ENCODE measurements around the gene PRRX1. TPM values are rescaled to one million over a fixed set of nuclear protein-coding genes. Genes with fewer than 3 reads are reported as not detected.

The PRRX1 gene
- polyA plus RNA-seq, 3 donors from 2014 or later: not detected

DNA sequence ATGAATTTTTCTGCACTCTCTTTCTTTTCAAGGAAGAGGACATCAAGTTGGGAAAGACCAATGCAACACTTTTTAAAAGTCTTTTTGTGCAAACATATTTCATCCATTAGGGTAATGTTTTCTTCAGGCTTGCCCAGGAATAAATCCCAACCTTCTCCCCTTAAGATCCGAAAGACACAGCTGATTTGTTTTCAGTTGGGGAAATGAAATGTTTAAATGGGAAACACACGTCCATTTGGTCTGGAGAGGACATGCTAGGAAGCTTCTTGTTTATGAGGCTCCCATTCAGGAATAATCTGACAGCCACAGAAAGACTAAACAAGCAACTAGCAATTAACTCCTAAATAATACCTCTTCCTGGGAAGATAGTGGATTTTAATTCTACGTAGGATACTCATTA lies 91.9 kb downstream of the PRRX1 start:
- DNase-seq: no peak
- peaks cover 0 to 4% (median 0%) of the 10 kb centered on the region in 6 donors for H3K9me3 Mint-ChIP-seq
- no peaks in the 10 kb centered on the region for H3K4me1 Mint-ChIP-seq
- H3K4me3 Mint-ChIP-seq: no peak overlapping the region
- no peaks in the 10 kb centered on the region for H3K36me3 Mint-ChIP-seq
- H3K27ac Mint-ChIP-seq: no peak overlapping the region
- peaks cover 1 to 4% (median 3%) of the 10 kb centered on the region in 3 donors for H3K27me3 Mint-ChIP-seq (ENCODE audit: low read depth in 3 of 3)

GRCh38 chr1:170758992-170759391 lies 95.1 kb downstream of the PRRX1 start:
- no peak for DNase-seq
- Mint-ChIP-seq H3K27ac (no peak overlapping the region), H3K4me1 (no peaks in the 10 kb centered on the region), H3K27me3 (ENCODE audit: low read depth in 3 of 3) (peaks cover 3 to 7% (median 3%) of the 10 kb centered on the region in 3 donors), H3K36me3 (no peaks in the 10 kb centered on the region), H3K9me3 (peaks cover 0 to 4% (median 0%) of the 10 kb centered on the region in 6 donors), H3K4me3 (no peak overlapping the region)

DNA sequence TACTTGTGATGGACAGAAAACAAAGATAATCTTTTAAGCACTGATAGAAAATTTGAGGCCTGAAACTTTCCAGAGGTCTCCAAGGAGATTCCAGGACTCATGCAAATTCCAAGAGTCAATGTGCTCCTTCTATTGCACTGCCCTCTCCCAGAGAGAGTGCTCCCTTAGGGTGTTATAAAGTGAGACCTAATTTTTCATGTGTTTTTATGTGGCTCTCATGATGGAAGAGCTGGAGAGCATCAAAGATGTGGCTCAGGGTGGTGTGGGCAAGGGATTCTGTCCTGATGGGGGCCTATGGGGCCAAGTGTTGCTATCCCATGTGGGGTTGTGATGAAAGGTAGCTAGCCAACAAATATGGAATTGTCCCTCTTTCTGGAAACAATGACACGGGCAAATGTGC lies 101.3 kb downstream of the PRRX1 start:
- Mint-ChIP-seq H3K9me3 (peaks cover 0 to 1% (median 0%) of the 10 kb centered on the region in 6 donors), H3K27me3 (ENCODE audit: low read depth in 3 of 3) (peaks cover 3 to 11% (median 3%) of the 10 kb centered on the region in 3 donors), H3K4me3 (no peak overlapping the region), H3K36me3 (no peaks in the 10 kb centered on the region), H3K27ac (no peak overlapping the region), H3K4me1 (no peaks in the 10 kb centered on the region)
- no peak for DNase-seq

DNA sequence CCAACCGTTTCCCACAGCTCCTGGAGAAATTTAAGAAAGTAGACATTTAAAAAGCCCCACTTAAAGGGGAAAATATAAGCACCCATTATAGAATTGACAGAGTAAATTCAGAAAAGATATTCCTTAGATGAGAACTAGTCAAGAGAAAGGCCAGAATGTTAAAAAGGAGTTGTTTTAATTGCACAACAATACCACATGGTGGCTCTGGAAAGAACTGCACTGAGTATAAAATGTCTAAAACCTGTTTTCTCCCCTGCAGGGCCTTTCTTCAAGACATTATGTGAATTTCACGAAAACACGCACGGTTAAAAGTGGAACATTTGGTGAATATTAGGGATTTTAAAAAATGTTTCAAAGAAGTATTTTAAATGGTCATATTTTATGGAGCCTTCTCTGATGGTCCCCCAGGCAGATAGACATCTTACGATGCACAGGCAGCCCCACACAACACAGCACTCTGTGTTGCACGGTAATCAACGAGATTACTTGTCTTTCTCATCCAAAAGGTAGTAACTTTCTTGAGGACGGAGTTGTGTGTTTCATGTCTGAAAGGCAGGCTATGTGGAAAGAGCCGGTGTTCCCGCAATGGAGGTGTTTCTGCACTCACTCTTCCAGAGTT lies 101.9 kb downstream of the PRRX1 start:
- Mint-ChIP-seq H3K36me3 (no peaks in the 10 kb centered on the region), H3K9me3 (peaks cover 0 to 1% (median 0%) of the 10 kb centered on the region in 6 donors), H3K4me3 (no peak overlapping the region), H3K4me1 (no peaks in the 10 kb centered on the region), H3K27ac (no peak overlapping the region), H3K27me3 (ENCODE audit: low read depth in 3 of 3) (peaks cover 0 to 11% (median 2%) of the 10 kb centered on the region in 3 donors)
- no peak for DNase-seq

DNA sequence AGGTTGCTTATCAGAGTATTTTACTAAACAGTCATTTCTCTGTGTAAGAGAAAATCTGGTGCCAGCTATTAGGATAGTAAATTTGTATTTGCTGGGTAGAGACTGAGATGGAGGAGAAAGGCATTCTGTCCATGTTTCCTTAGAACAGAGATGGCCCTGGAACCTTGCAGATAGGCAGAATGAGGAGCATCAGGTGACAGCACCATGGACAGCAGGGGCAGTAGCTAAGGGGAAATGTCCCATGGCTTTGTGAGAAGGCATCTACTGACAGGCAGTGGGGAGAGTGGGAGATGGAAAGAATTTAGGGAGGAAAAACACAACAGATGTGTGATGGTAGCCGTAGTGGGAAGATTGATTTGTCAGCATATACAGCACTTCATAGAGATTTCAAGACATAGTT lies 105.0 kb downstream of the PRRX1 start:
- Mint-ChIP-seq H3K4me1 (no peaks in the 10 kb centered on the region), H3K9me3 (peaks cover 0 to 1% (median 0%) of the 10 kb centered on the region in 6 donors), H3K27me3 (ENCODE audit: low read depth in 3 of 3) (peaks cover 0 to 7% (median 2%) of the 10 kb centered on the region in 3 donors), H3K27ac (no peak overlapping the region), H3K4me3 (no peak overlapping the region), H3K36me3 (no peaks in the 10 kb centered on the region)
- no peak for DNase-seq

DNA sequence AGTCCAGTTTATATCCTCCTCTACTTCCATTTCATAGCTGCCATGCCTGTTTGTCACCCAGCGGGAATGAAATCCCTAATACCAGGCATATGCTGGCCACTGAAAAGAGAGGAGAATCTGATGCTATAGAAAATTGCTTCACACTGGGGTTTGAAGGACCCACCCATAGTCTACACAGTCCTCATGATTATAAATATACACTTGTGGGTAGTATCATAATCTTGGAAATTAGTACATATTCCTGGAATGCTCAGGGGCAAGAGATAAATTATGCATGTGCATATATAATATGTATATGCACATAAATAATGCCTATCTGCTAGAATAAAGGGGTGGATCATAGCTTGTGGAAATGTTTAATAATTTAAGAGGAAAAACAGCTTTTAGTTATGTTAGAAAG lies 105.8 kb downstream of the PRRX1 start:
- no peak overlapping the region for H3K4me3 Mint-ChIP-seq
- DNase-seq: no peak
- H3K9me3 Mint-ChIP-seq: peaks cover 0 to 1% (median 0%) of the 10 kb centered on the region in 6 donors
- H3K4me1 Mint-ChIP-seq: no peaks in the 10 kb centered on the region
- H3K36me3 Mint-ChIP-seq: no peaks in the 10 kb centered on the region
- H3K27me3 Mint-ChIP-seq (ENCODE audit: low read depth in 3 of 3): peaks cover 0 to 7% (median 2%) of the 10 kb centered on the region in 3 donors
- no peak overlapping the region for H3K27ac Mint-ChIP-seq

DNA sequence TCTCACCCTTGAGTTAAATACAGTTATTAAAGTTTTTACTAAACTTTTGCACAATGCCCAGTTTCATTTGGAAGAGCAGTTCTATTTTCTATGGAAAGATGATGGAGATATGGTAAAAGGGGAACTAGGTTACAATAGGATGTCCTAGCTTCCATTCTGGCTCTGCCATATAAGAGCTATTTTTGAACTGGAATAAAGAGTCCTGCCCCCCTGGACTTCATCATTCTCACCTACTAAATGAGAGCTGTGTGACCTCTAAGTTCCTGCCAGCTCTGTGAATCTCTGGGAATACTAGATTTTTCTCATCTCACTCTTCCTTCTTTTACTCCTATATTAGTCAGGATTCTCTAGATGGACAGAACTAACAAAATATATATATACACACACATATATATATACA lies 106.3 kb downstream of the PRRX1 start:
- no peak for DNase-seq
- H3K36me3 Mint-ChIP-seq: no peaks in the 10 kb centered on the region
- peaks cover 0 to 1% (median 0%) of the 10 kb centered on the region in 6 donors for H3K9me3 Mint-ChIP-seq
- H3K4me1 Mint-ChIP-seq: no peaks in the 10 kb centered on the region
- H3K27ac Mint-ChIP-seq: no peak overlapping the region
- peaks cover 0 to 7% (median 2%) of the 10 kb centered on the region in 3 donors for H3K27me3 Mint-ChIP-seq (ENCODE audit: low read depth in 3 of 3)
- no peak overlapping the region for H3K4me3 Mint-ChIP-seq

DNA sequence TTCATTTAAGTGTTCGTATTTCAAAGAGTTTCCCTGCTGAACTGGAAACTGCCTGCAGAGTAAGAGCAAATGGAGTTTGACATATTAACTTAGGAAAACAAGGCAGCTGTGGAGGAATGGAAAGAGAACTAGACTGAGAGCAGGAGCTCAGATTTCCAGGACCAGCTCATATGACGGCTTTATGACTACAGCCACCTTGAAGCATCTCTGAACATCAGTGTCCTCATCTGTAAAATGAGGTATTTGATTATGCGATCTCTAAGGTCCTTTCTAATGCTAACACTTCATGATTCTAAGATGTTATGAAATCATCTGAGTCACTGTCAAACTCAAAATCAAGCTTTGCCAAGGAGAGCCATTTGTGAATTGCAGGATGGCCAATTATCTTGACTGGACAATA lies 112.3 kb downstream of the PRRX1 start:
- no peak for DNase-seq
- H3K36me3 Mint-ChIP-seq: no peaks in the 10 kb centered on the region
- no peak overlapping the region for H3K4me3 Mint-ChIP-seq
- peaks cover 0 to 5% (median 1%) of the 10 kb centered on the region in 6 donors for H3K9me3 Mint-ChIP-seq
- H3K4me1 Mint-ChIP-seq: no peaks in the 10 kb centered on the region
- H3K27ac Mint-ChIP-seq: no peak overlapping the region
- H3K27me3 Mint-ChIP-seq (ENCODE audit: low read depth in 3 of 3): no peaks in the 10 kb centered on the region

- Mint-ChIP-seq H3K4me1 (no peaks in the 10 kb centered on the region), H3K9me3 (peaks cover 0 to 5% (median 2%) of the 10 kb centered on the region in 6 donors)
These were observed 112.8 kb downstream of the PRRX1 start for GRCh38 chr1:170776777-170777176.

More at GRCh38 chr1:170776777-170777176, 112.8 kb downstream of the PRRX1 start:
- no peak overlapping the region for H3K4me3 Mint-ChIP-seq
- H3K27ac Mint-ChIP-seq: no peak overlapping the region
- DNase-seq: no peak
- H3K36me3 Mint-ChIP-seq: no peaks in the 10 kb centered on the region
- H3K27me3 Mint-ChIP-seq (ENCODE audit: low read depth in 3 of 3): no peaks in the 10 kb centered on the region

Other genes with a start within 250 kb of the PRRX1 start
- gene GORAB, start 132.0 kb upstream of the PRRX1 start, polyA plus RNA-seq: 1 to 10 TPM; 1.3 to 3.6 (median 2.6) TPM

All from immature natural killer cell (primary cell).